C4-2B (cell line): ENCODE data around the gene CSTF2.

Experiments
- CTCF ChIP-seq: fragments of 450-650 bp; conservative IDR thresholded peaks from 2 replicates; pipeline ENCODE4 v1.5.1; 2017; ENCODE audit warnings: mild to moderate bottlenecking
- ZFX ChIP-seq: fragments of 450-650 bp; IDR thresholded peaks from 2 replicates; pipeline ENCODE4 v1.6.1; 2017

- no peak for TF ChIP-seq ZFX
- TF ChIP-seq CTCF, result no peak
These were observed 43.2 kb downstream of the CSTF2 start for GRCh38 chrX:100863326-100863864.
